IMR-90 (cell line): ENCODE results near the gene CIITA. TPM values are rescaled to one million over a fixed set of nuclear protein-coding genes. Genes with fewer than 3 reads are reported as not detected.

Experiments
- ATAC-seq: fragments of 200-7000 bp; cut with Tn5 transposase; 2 replicates; pipeline ENCODE4 v1.9.1; 2020; ENCODE audit warnings: low read depth, mild to moderate bottlenecking, moderate library complexity
- BruUV-seq: library from RNA; stranded (reverse); fragments of 400-500 nt; replicated peaks from 2 replicates; lab custom pipeline; 2021; lab: Mats Ljungman, UMichigan
- CTCF ChIA-PET: fragments of 300-600 bp; formaldehyde crosslinking; extraction: SDS; loops from one replicate; lab custom pipeline; 2021; ENCODE audit warnings: antibody characterized with exemption; lab: Yijun Ruan, JAX
- POLR2A ChIA-PET: fragments of 300-600 bp; sonication (Branson Sonifier 250); formaldehyde crosslinking; loops from one replicate; lab custom pipeline; 2022; ENCODE audit warnings: antibody characterized with exemption; ENCODE audit not compliant: unreplicated experiment; lab: Charles Lee
- DNase-seq: peaks from one replicate; pipeline ENCODE4 v3.0.0; 2013
- H2AFZ ChIP-seq: replicated peaks from 2 replicates; pipeline ENCODE3; 2013; ENCODE audit warnings: low read length, mild to moderate bottlenecking; ENCODE audit not compliant: poor library complexity
- H2AK5ac ChIP-seq: 2 replicates; pipeline ENCODE4 v1.6.1; 2013; ENCODE audit warnings: low read depth, low read length, inconsistent platforms
- H2AK9ac ChIP-seq: replicated peaks from 2 replicates; pipeline ENCODE3; 2013; ENCODE audit warnings: mild to moderate bottlenecking, low read depth, low read length, moderate library complexity; ENCODE audit not compliant: poor library complexity
- H2BK120ac ChIP-seq: 2 replicates; pipeline ENCODE4 v1.6.1; 2013; ENCODE audit warnings: low read depth, low read length, inconsistent platforms
- H2BK15ac ChIP-seq: 3 replicates; pipeline ENCODE4 v1.6.1; 2013; ENCODE audit warnings: low read depth, low read length, inconsistent platforms
- H2BK20ac ChIP-seq: 2 replicates; pipeline ENCODE4 v1.6.1; 2013; ENCODE audit warnings: low read depth, mild to moderate bottlenecking, inconsistent platforms, low read length, moderate library complexity
- H2BK5ac ChIP-seq: 2 replicates; pipeline ENCODE4 v1.6.1; 2013; ENCODE audit warnings: mild to moderate bottlenecking, low read depth, low read length, inconsistent platforms; ENCODE audit not compliant: poor library complexity, severe bottlenecking
- H3K14ac ChIP-seq: replicated peaks from 2 replicates; pipeline ENCODE4 v1.6.1; 2013; ENCODE audit warnings: low read depth, low read length, inconsistent platforms
- H3K18ac ChIP-seq: 2 replicates; pipeline ENCODE4 v1.6.1; 2013; ENCODE audit warnings: low read depth, low read length, control low read depth
- H3K23ac ChIP-seq: 2 replicates; pipeline ENCODE4 v1.6.1; 2013; ENCODE audit warnings: low read depth, low read length, inconsistent platforms
- H3K27ac ChIP-seq: 2 replicates; pipeline ENCODE4 v1.5.1; 2013; ENCODE audit warnings: mild to moderate bottlenecking, control low read depth, low read length; ENCODE audit not compliant: insufficient read depth
- H3K27me3 ChIP-seq: 2 replicates; pipeline ENCODE4 v1.6.1; 2013; ENCODE audit warnings: low read length; ENCODE audit not compliant: control insufficient read depth, insufficient read depth
- H3K36me3 ChIP-seq: 2 replicates; pipeline ENCODE4 v1.6.1; 2013; ENCODE audit warnings: low read length, mixed read lengths; ENCODE audit not compliant: control insufficient read depth, insufficient read depth
- H3K4ac ChIP-seq: 2 replicates; pipeline ENCODE4 v1.6.1; 2013; ENCODE audit warnings: low read depth, low read length, inconsistent platforms
- H3K4me1 ChIP-seq: 2 replicates; pipeline ENCODE4 v1.6.1; 2013; ENCODE audit warnings: low read length, mixed read lengths; ENCODE audit not compliant: control insufficient read depth, insufficient read depth
- H3K4me2 ChIP-seq: 2 replicates; pipeline ENCODE4 v1.6.1; 2013; ENCODE audit warnings: low read depth, mild to moderate bottlenecking, control low read depth, low read length, moderate library complexity
- H3K4me3 ChIP-seq: 2 replicates; pipeline ENCODE4 v1.5.1; 2013; ENCODE audit warnings: low read depth, mild to moderate bottlenecking, control low read depth, low read length, moderate library complexity; ENCODE audit not compliant: insufficient read depth
- H3K56ac ChIP-seq: 2 replicates; pipeline ENCODE4 v1.6.1; 2013; ENCODE audit warnings: low read length, inconsistent platforms; ENCODE audit not compliant: insufficient read depth; ENCODE audit errors: extremely low read depth
- H3K79me1 ChIP-seq, 2 experiments: 2 replicates each; pipeline ENCODE4 v1.6.1; 2013; ENCODE audit warnings: low read length in 2 of 2, inconsistent platforms in 1 of 2, low read depth in 1 of 2
- H3K9ac ChIP-seq: 2 replicates; pipeline ENCODE4 v1.6.1; 2013; ENCODE audit warnings: low read depth, low read length, control low read depth
- H3K9me1 ChIP-seq: 2 replicates; pipeline ENCODE4 v1.6.1; 2013; ENCODE audit warnings: low read length, inconsistent platforms; ENCODE audit not compliant: insufficient read depth
- H3K9me3 ChIP-seq: 2 replicates; pipeline ENCODE4 v1.6.1; 2013; ENCODE audit warnings: low read length; ENCODE audit not compliant: control insufficient read depth, insufficient read depth
- H4K20me1 ChIP-seq: 2 replicates; pipeline ENCODE4 v1.6.1; 2013; ENCODE audit warnings: low read length, inconsistent platforms; ENCODE audit not compliant: insufficient read depth
- H4K5ac ChIP-seq: 2 replicates; pipeline ENCODE4 v1.6.1; 2013; ENCODE audit warnings: mild to moderate bottlenecking, low read depth, low read length, control low read depth
- H4K8ac ChIP-seq, 2 experiments: 2 replicates each; pipeline ENCODE4 v1.6.1; 2013; ENCODE audit warnings: low read depth in 2 of 2, low read length in 2 of 2, control low read depth in 1 of 2, inconsistent platforms in 1 of 2
- H4K91ac ChIP-seq: 2 replicates; pipeline ENCODE4 v1.6.1; 2013; ENCODE audit warnings: low read depth, low read length, inconsistent platforms; ENCODE audit not compliant: insufficient read depth
- CEBPB ChIP-seq: IDR thresholded peaks from 2 replicates; pipeline ENCODE4 v1.6.1; 2012; ENCODE audit warnings: low read depth, low read length, improper control_type of control experiment
- CHD1 ChIP-seq: IDR thresholded peaks from 2 replicates; pipeline ENCODE4 v1.6.1; 2012; ENCODE audit warnings: low read depth, low read length, improper control_type of control experiment
- MAFK ChIP-seq: IDR thresholded peaks from 2 replicates; pipeline ENCODE4 v1.6.1; 2012; ENCODE audit warnings: low read depth, low read length, improper control_type of control experiment
- RCOR1 ChIP-seq: IDR thresholded peaks from 2 replicates; pipeline ENCODE4 v1.6.1; 2012; ENCODE audit warnings: mild to moderate bottlenecking, low read length, improper control_type of control experiment; ENCODE audit not compliant: insufficient replicate concordance
- WGBS, 2 experiments: methylation state at CpG; one replicate each; pipeline versions ENCODE4 v1.1.5 to v1.1.7; 2013; ENCODE audit warnings: missing lambda C conversion rate in 2 of 2; ENCODE audit not compliant: insufficient read length in 1 of 2; ENCODE audit errors: extremely low coverage in 2 of 2; 5-methylcytosine and 5-hydroxymethylcytosine counted together
- dilution Hi-C: fragments of 300-500 bp; cut with HindIII; formaldehyde crosslinking; loops from one replicate; pipeline ENCODE4 v1.14.3; 2018; ENCODE audit warnings: low sequenced_read_pairs; ENCODE audit not compliant: unreplicated experiment
- in situ Hi-C: fragments of 300-500 bp; cut with MboI; formaldehyde crosslinking; loops from 3 replicates; pipeline ENCODE4 v1.14.3; 2019; ENCODE audit warnings: low sequenced_read_pairs, inconsistent platforms, mixed read lengths
- intact Hi-C: fragments of 100-400 bp; cut with micrococcal nuclease; formaldehyde crosslinking; loops from 2 replicates; pipeline ENCODE4 v1.10.0; 2022
- polyA plus RNA-seq, 3 experiments: library from polyadenylated mRNA; depleted of rRNA; stranded (reverse); fragments of >200 nt; gene quantifications; 2 replicates each; pipeline ENCODE4 v1.2.3, GENCODE V29; 2012; ENCODE audit warnings: low replicate concordance in 1 of 3
- total RNA-seq: library from RNA; depleted of rRNA; stranded (reverse); fragments of >200 nt; gene quantifications from 2 replicates; pipeline ENCODE4 v1.2.3, GENCODE V29; 2012
- TF ChIP-seq, protein P1 (sequence below): conservative IDR thresholded peaks from 2 replicates; pipeline ENCODE4 v1.5.1; 2012; ENCODE audit warnings: mild to moderate bottlenecking, low read depth, low read length, improper control_type of control experiment

CIITA gene
- total and polyA plus RNA-seq, 2 of the 4 experiments (the other 2 are of a cell fraction): 0.10 TPM; not detected in 1

DNA sequence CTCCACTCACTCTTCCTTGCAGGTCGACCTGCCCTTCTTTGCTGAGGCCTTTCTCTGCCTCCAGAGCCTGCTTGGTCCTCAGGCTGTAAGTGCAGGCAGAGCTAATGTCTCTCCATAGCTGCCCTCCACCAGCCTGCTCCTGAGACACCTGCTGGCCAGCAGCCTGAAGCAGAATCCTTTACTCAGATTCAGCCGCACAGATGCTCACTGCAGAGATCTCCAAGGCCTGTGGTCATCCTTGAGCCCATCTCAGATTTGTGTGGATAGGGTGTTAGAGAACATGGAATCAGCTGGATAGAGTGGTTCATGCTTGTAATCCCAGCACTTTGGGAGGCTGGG is 53.7 kb downstream of the CIITA start:
- Histone ChIP-seq H3K14ac (no peak overlapping the region), H3K56ac (no peak overlapping the region), H3K23ac (no peak overlapping the region), H3K36me3 (peaks cover 43% of the 10 kb centered on the region), H3K27ac (no peak overlapping the region), H3K18ac (no peak overlapping the region), H2AFZ (no peak overlapping the region), H2BK120ac (no peak overlapping the region), H3K4ac (no peak overlapping the region), H3K4me3 (no peak overlapping the region), H2AK5ac (no peak overlapping the region), H3K9me1 (peaks cover 16% of the 10 kb centered on the region), H2AK9ac (no peak overlapping the region), H4K8ac (no peak overlapping the region), H2BK15ac (no peak overlapping the region), H4K5ac (no peak overlapping the region), H2BK20ac (no peak overlapping the region), H3K9me3 (no peaks in the 10 kb centered on the region), H3K27me3 (no peaks in the 10 kb centered on the region), H3K79me1 (peaks cover 30 to 54% of the 10 kb centered on the region in 2 experiments), H3K9ac (no peak overlapping the region), H4K91ac (no peak overlapping the region), H2BK5ac (no peak overlapping the region), H3K4me2 (no peak overlapping the region), H4K20me1 (peaks cover 56% of the 10 kb centered on the region), H3K4me1 (peaks cover 3% of the 10 kb centered on the region; the same call in 1 of the 2 replicates)
- ChIA-PET POLR2A (no interaction called here), CTCF (no interaction called here)
- dilution Hi-C loops (no loop called here), in situ Hi-C loops (loop anchor here (25.0 kb wide), 1 partner anchor 1818 kb away; no protein-coding TSS in a partner anchor), intact Hi-C loops (no loop called here)
- ATAC-seq (no peak), DNase-seq (no peak)
- WGBS, 2 experiments: 60% methylated on average over 1 of the region's 2 CpGs; no CpG with 5 or more reads in 1 of the 2 experiments
- BruUV-seq: no TSS peak
- no peak for TF ChIP-seq CEBPB
- TF ChIP-seq MAFK: no peak
- TF ChIP-seq, protein P1, sequence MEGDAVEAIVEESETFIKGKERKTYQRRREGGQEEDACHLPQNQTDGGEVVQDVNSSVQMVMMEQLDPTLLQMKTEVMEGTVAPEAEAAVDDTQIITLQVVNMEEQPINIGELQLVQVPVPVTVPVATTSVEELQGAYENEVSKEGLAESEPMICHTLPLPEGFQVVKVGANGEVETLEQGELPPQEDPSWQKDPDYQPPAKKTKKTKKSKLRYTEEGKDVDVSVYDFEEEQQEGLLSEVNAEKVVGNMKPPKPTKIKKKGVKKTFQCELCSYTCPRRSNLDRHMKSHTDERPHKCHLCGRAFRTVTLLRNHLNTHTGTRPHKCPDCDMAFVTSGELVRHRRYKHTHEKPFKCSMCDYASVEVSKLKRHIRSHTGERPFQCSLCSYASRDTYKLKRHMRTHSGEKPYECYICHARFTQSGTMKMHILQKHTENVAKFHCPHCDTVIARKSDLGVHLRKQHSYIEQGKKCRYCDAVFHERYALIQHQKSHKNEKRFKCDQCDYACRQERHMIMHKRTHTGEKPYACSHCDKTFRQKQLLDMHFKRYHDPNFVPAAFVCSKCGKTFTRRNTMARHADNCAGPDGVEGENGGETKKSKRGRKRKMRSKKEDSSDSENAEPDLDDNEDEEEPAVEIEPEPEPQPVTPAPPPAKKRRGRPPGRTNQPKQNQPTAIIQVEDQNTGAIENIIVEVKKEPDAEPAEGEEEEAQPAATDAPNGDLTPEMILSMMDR: no peak
- TF ChIP-seq RCOR1: no peak
- no peak for TF ChIP-seq CHD1
